Fibroblast of pulmonary artery (primary cell): ENCODE measurements around the gene C4orf54.

ENCODE experiments used
- DNase-seq: peaks from one replicate; pipeline ENCODE4 v3.0.0-alpha.2; 2010; ENCODE audit warnings: low read depth
- H3K4me3 ChIP-seq: replicated peaks from 2 replicates; pipeline ENCODE4 v1.5.1; 2011; ENCODE audit warnings: low read depth, mild to moderate bottlenecking, control low read depth, low read length, moderate library complexity
- CTCF ChIP-seq: IDR thresholded peaks from 2 replicates; pipeline ENCODE4 v1.5.1; 2011; ENCODE audit warnings: mild to moderate bottlenecking, control low read depth, low read length, inconsistent platforms; ENCODE audit errors: missing control alignments

C4orf54 gene

DNA sequence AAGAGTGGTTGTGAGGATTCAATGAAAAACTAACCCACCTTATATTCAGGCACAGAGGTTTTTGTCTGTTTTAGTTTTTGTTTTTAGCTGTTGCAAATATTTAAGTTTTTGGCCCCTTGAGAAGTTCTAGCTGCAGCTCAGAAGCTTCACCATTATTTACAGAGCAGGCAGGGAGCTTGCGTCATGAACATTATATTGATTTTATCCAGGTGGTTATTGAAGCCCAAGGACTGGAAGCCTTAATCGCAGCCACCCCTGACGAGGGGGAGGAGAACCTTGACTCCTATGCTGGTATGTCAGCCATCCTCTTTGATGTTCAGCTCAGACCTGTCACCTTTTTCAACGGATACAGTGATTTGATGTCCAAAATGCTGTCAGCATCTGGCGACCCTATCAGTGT, 44.9 kb downstream of the C4orf54 start:
- H3K4me3 ChIP-seq: no peak overlapping the region
- TF ChIP-seq CTCF: no peak
- no peak for DNase-seq

- DNase-seq: no peak
- no peak overlapping the region for H3K4me3 ChIP-seq
- no peak for TF ChIP-seq CTCF
Measured at GRCh38 chr4:99612281-99612680, 45.3 kb downstream of the C4orf54 start.

DNA sequence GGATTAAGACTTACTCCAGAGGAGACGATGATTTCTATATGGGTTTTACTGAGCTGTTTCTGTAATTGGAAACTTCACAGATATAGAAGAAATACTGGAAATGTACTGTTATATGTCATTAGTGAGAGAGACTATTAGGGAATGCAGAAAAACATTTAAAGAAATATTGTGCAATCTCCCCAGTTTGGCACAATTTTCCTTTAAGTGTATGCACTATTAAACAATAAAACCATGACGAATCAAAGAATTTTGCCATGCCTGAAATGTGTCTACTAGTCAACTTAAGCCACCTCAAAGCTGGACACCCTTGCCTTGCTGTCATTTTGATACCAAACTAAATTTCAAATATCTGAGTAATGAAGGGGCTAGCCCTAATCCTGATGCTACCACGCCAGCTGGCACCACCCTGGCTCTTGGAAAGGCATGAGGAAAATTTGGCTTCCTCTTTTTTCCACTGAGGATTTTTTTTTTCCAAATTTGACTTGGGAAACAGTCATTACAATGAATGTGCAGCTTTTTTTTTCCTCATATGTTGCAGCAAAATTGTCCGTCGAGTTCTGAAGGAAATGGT, 46.9 kb downstream of the C4orf54 start:
- no peak overlapping the region for H3K4me3 ChIP-seq
- DNase-seq: peak; percentile 7
- no peak for TF ChIP-seq CTCF

- TF ChIP-seq CTCF: no peak
- no peak for DNase-seq
- H3K4me3 ChIP-seq: no peak overlapping the region
Measured at GRCh38 chr4:99608417-99608816, 49.2 kb downstream of the C4orf54 start.
